Transverse colon (tissue), 4 donors: ENCODE results near the gene FIP1L1. TPM values are rescaled to one million over a fixed set of nuclear protein-coding genes. Genes with fewer than 3 reads are reported as not detected.

Experiments
- DNase-seq: peaks from one replicate; pipeline ENCODE4 v3.0.0-alpha.2; 2019
- H3K27ac ChIP-seq, 4 donors: fragments of 200-600 bp; sonication (generic); 2 replicates each; pipeline ENCODE4 v1.5.1; 2016 to 2018; ENCODE audit warnings: inconsistent platforms in 4 of 4
- H3K27me3 ChIP-seq: fragments of 200-600 bp; sonication (generic); 2 replicates; pipeline ENCODE4 v1.5.1; 2017; ENCODE audit warnings: inconsistent platforms
- H3K36me3 ChIP-seq, 4 donors: fragments of 200-600 bp; sonication (generic); 2 replicates each; pipeline ENCODE4 v1.5.1; 2017 to 2019; ENCODE audit warnings: inconsistent platforms in 4 of 4
- H3K4me1 ChIP-seq, 4 donors: fragments of 200-600 bp; sonication (generic); 2 replicates each; pipeline ENCODE4 v1.5.1; 2017 to 2020; ENCODE audit warnings: inconsistent platforms in 4 of 4
- H3K4me3 ChIP-seq, 4 donors: fragments of 200-600 bp; sonication (generic); 1 replicate in 1 of 4; 2 replicates in 3 of 4; pipeline versions ENCODE4 v1.5.1 to v1.6.1; 2017 to 2019; ENCODE audit warnings: inconsistent platforms in 4 of 4
- H3K9me3 ChIP-seq, 2 donors: fragments of 200-600 bp; sonication (generic); 2 replicates each; pipeline ENCODE4 v1.5.1; 2017 to 2019; ENCODE audit warnings: inconsistent platforms in 2 of 2
- CTCF ChIP-seq, 5 experiments: fragments of 200-600 bp in 3 of 5; fragments of 450-650 bp in 2 of 5; sonication (generic) in 3 of 5; IDR thresholded peaks; 1 replicate in 2 of 5; 2 replicates in 3 of 5; pipeline ENCODE4 v1.5.1; 2016 to 2017; ENCODE audit warnings: antibody characterized with exemption in 5 of 5, inconsistent platforms in 3 of 5, mild to moderate bottlenecking in 2 of 5, moderate library complexity in 1 of 5
- EP300 ChIP-seq: sonication (generic); formaldehyde crosslinking; IDR thresholded peaks from one replicate; pipeline ENCODE4 v1.6.1; 2017; ENCODE audit warnings: antibody characterized with exemption, low read depth
- POLR2A ChIP-seq: fragments of 450-650 bp; IDR thresholded peaks from one replicate; pipeline ENCODE4 v1.6.1; 2016; ENCODE audit warnings: antibody characterized with exemption, mild to moderate bottlenecking, moderate library complexity
- POLR2AphosphoS5 ChIP-seq, 3 donors: sonication (generic); formaldehyde crosslinking; IDR thresholded peaks; one replicate each; pipeline ENCODE4 v1.6.1; 2016; ENCODE audit warnings: antibody characterized with exemption in 3 of 3
- WGBS, 2 donors: methylation state at CpG; one replicate each; pipeline ENCODE4 v1.1.5; 2018; ENCODE audit warnings: low coverage in 1 of 2; 5-methylcytosine and 5-hydroxymethylcytosine counted together
- in situ Hi-C, 4 donors: fragments of 200-750 bp; cut with MboI; loops; one replicate each; pipeline versions ENCODE4 v1.15.0 to v1.15.1; 2017; ENCODE audit warnings: low sequenced_read_pairs in 3 of 4, low pct_ligation_motif_present in 1 of 4, low pct_unique_long_range_greater_than_20kb in 1 of 4
- intact Hi-C: fragments of 100-400 bp; cut with DNase I; formaldehyde crosslinking; loops from one replicate; pipeline ENCODE4 v1.15.1; 2023; ENCODE audit warnings: low total_unique reads
- total RNA-seq, 4 donors: library from RNA; depleted of rRNA; stranded (reverse); fragments of >200 nt; gene quantifications; one replicate each; pipeline ENCODE4 v1.1.0, GENCODE V29; 2016

The FIP1L1 gene
- total RNA-seq, 4 donors from 2014 or later = 20.6 to 97.5 (median 43.9) TPM

- TF ChIP-seq POLR2A = no peak
- no peak for TF ChIP-seq EP300
- TF ChIP-seq POLR2AphosphoS5 (IDR thresholded peaks at IDR 0.05) = no peak
- TF ChIP-seq CTCF (IDR thresholded peaks at IDR 0.05) = no peak
- intact Hi-C loops = no loop called here
- no peaks in the 10 kb centered on the region for H3K27me3 ChIP-seq
- H3K4me1 ChIP-seq = no peaks in the 10 kb centered on the region
- in situ Hi-C loops = loop anchor here in 2 of 4 donors (25.0 kb wide), 4 partner anchors 96 to 729 kb away; partner anchors contain the start of gene FIP1L1 (in 1 of the 2)
- H3K27ac ChIP-seq = no peak overlapping the region
- WGBS, 2 donors = 89 to 100% methylated on average over 1 of the region's 1 CpG
- no peak overlapping the region for H3K4me3 ChIP-seq
- no peak for DNase-seq
- H3K9me3 ChIP-seq = no peaks in the 10 kb centered on the region
- no peaks in the 10 kb centered on the region for H3K36me3 ChIP-seq
Observed at GRCh38 chr4:53483250-53483649, 105.8 kb downstream of the FIP1L1 start.

- H3K36me3 ChIP-seq = no peaks in the 10 kb centered on the region
- WGBS, 2 donors = 73% methylated on average over 5 of the region's 5 CpGs
- no peak for TF ChIP-seq POLR2A
- peak in 1 of 3 donors; percentile 20 for TF ChIP-seq POLR2AphosphoS5 (IDR thresholded peaks at IDR 0.05)
- no peak for TF ChIP-seq CTCF (IDR thresholded peaks at IDR 0.05)
- H3K27me3 ChIP-seq = no peaks in the 10 kb centered on the region
- in situ Hi-C loops (loop anchor here in 2 of 4 donors (25.0 kb wide), 4 partner anchors 98 to 727 kb away; partner anchors contain the start of gene FIP1L1 (in 1 of the 2)), intact Hi-C loops (no loop called here)
- H3K9me3 ChIP-seq = no peaks in the 10 kb centered on the region
- no peaks in the 10 kb centered on the region for H3K4me1 ChIP-seq
- no peak overlapping the region for H3K4me3 ChIP-seq
- no peak for DNase-seq
- H3K27ac ChIP-seq = peak overlapping the region in 1 of 4 donors; percentile 23
Observed at GRCh38 chr4:53484911-53485657, 107.6 kb downstream of the FIP1L1 start.

GRCh38 chr4:53485658-53486040 is 108.2 kb downstream of the FIP1L1 start:
- Histone ChIP-seq H3K9me3 (no peaks in the 10 kb centered on the region), H3K27ac (peak overlapping the region in 1 of 4 donors; percentile 23), H3K4me3 (no peak overlapping the region), H3K36me3 (no peaks in the 10 kb centered on the region), H3K27me3 (no peaks in the 10 kb centered on the region), H3K4me1 (no peaks in the 10 kb centered on the region)
- intact Hi-C loops = no loop called here
- 63 to 67% methylated on average over 1 of the region's 1 CpG for WGBS, 2 donors
- in situ Hi-C loops = loop anchor here in 2 of 4 donors (25.0 kb wide), 4 partner anchors 98 to 727 kb away; partner anchors contain the start of gene FIP1L1 (in 1 of the 2)
- DNase-seq = no peak
- TF ChIP-seq POLR2A = no peak
- no peak for TF ChIP-seq POLR2AphosphoS5 (IDR thresholded peaks at IDR 0.05)
- no peak for TF ChIP-seq EP300
- no peak for TF ChIP-seq CTCF (IDR thresholded peaks at IDR 0.05)

GRCh38 chr4:53487766-53488165 is 110.3 kb downstream of the FIP1L1 start:
- in situ Hi-C loops (loop anchor here in 2 of 4 donors (25.0 kb wide), 4 partner anchors 100 to 725 kb away; partner anchors contain the start of gene FIP1L1 (in 1 of the 2)), intact Hi-C loops (no loop called here)
- Histone ChIP-seq H3K4me3 (no peak overlapping the region), H3K27me3 (no peaks in the 10 kb centered on the region), H3K9me3 (no peaks in the 10 kb centered on the region), H3K36me3 (no peaks in the 10 kb centered on the region), H3K27ac (no peak overlapping the region), H3K4me1 (no peaks in the 10 kb centered on the region)
- no peak for DNase-seq
- no peak for TF ChIP-seq POLR2AphosphoS5 (IDR thresholded peaks at IDR 0.05)
